Thoracic aorta (tissue), 2 donors: ENCODE results near the gene MICAL2. TPM values are rescaled to one million over a fixed set of nuclear protein-coding genes. Genes with fewer than 3 reads are reported as not detected.

ENCODE experiments used
- ATAC-seq: fragments of 150-250 bp; one replicate; pipeline ENCODE4 v1.8.0; 2017; ENCODE audit warnings: low read depth; ENCODE audit not compliant: insufficient number of reproducible peaks, low FRiP score
- DNase-seq: peaks from one replicate; pipeline ENCODE4 v3.0.0-alpha.2; 2020; ENCODE audit warnings: low spot score
- H3K27ac ChIP-seq, 2 donors: fragments of 200-600 bp; sonication (generic); 1 replicate in 1 of 2; 2 replicates in 1 of 2; pipeline ENCODE4 v1.5.1; 2016; ENCODE audit warnings: mild to moderate bottlenecking in 2 of 2, moderate library complexity in 2 of 2
- H3K27me3 ChIP-seq: fragments of 200-600 bp; sonication (generic); replicated peaks from 2 replicates; pipeline ENCODE4 v1.6.0; 2016; ENCODE audit warnings: mild to moderate bottlenecking; ENCODE audit not compliant: insufficient read depth
- H3K36me3 ChIP-seq: fragments of 200-600 bp; sonication (generic); one replicate; pipeline ENCODE4 v1.5.1; 2016
- H3K4me1 ChIP-seq, 2 donors: fragments of 200-600 bp; sonication (generic); 1 replicate in 1 of 2; 2 replicates in 1 of 2; pipeline versions ENCODE4 v1.5.1 to v1.6.0; 2016; ENCODE audit warnings: low read depth in 2 of 2, mild to moderate bottlenecking in 1 of 2; ENCODE audit not compliant: control insufficient read depth in 1 of 2
- H3K4me3 ChIP-seq: fragments of 200-600 bp; sonication (generic); 2 replicates; pipeline ENCODE4 v1.5.1; 2016; ENCODE audit warnings: mild to moderate bottlenecking
- H3K9me3 ChIP-seq: fragments of 200-600 bp; sonication (generic); 2 replicates; pipeline ENCODE4 v1.5.1; 2016
- total RNA-seq, 2 donors: library from RNA; depleted of rRNA; stranded (reverse); fragments of >200 nt; gene quantifications; one replicate each; pipeline versions ENCODE4 v1.1.0 to v1.2.3, GENCODE V29; 2016
- TF ChIP-seq, protein P1 (sequence below): fragments of 200-600 bp; sonication (generic); IDR thresholded peaks from one replicate; pipeline ENCODE4 v1.5.1; 2019; ENCODE audit warnings: antibody characterized with exemption

The MICAL2 gene
- total RNA-seq, 2 donors from 2014 or later: 791 to 989 TPM

DNA sequence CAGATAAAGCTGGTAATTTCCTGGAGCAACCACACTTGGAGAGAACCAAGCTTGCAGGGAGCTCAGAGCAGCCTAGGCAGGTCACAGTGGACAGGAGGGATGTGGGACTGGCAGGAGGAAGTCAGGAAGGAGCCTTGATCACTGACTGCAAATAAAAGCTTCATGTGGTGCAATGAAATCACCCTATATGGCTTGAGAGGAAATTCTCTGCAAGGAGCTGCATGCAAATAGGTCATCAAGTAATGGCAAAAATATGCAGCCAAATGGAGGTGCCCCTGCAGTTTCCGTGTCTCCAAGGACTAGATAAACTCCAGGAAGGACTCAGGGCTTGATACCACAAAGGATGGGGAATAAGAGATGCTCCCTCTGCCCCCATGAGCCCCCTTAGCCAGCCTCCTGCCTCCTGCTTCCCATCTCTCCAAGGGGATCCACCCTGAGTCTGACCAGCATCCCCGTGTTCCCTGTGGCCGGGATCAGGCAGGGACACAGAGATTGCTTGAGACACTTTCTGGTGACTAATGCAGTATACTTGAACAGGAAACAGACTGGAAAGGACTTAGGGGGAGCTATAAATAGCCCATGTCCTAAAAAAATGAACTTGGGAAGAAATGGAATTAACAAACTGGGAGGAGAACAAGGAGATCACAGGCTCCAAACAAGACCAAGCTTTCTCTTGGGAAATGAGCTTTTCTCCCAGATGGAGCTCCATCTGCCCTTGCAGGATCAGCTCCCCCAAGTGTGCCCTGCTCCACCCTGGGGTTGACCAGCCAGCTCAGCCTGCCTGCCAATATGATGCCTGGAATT, 23.9 kb upstream of the MICAL2 start:
- Histone ChIP-seq H3K4me1 (peaks cover 40 to 78% of the 10 kb centered on the region in 2 donors), H3K4me3 (peak overlapping the region; percentile 77)

GRCh38 chr11:12087075-12088004, 23.1 kb upstream of the MICAL2 start:
- TF ChIP-seq, protein P1, sequence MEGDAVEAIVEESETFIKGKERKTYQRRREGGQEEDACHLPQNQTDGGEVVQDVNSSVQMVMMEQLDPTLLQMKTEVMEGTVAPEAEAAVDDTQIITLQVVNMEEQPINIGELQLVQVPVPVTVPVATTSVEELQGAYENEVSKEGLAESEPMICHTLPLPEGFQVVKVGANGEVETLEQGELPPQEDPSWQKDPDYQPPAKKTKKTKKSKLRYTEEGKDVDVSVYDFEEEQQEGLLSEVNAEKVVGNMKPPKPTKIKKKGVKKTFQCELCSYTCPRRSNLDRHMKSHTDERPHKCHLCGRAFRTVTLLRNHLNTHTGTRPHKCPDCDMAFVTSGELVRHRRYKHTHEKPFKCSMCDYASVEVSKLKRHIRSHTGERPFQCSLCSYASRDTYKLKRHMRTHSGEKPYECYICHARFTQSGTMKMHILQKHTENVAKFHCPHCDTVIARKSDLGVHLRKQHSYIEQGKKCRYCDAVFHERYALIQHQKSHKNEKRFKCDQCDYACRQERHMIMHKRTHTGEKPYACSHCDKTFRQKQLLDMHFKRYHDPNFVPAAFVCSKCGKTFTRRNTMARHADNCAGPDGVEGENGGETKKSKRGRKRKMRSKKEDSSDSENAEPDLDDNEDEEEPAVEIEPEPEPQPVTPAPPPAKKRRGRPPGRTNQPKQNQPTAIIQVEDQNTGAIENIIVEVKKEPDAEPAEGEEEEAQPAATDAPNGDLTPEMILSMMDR: peak; percentile 51
- peaks cover 47 to 86% of the 10 kb centered on the region in 2 donors for H3K4me1 ChIP-seq
- ATAC-seq: no peak
- H3K27me3 ChIP-seq: no peaks in the 10 kb centered on the region
- H3K36me3 ChIP-seq: no peaks in the 10 kb centered on the region
- DNase-seq: no peak
- H3K9me3 ChIP-seq: no peaks in the 10 kb centered on the region
- H3K4me3 ChIP-seq: peak overlapping the region; percentile 77
- peak overlapping the region; percentile 99 for H3K27ac ChIP-seq

More for the DNA sequence above, 23.9 kb upstream of the MICAL2 start:
- peak overlapping the region; percentile 99 for H3K27ac ChIP-seq
- H3K27me3 ChIP-seq: no peaks in the 10 kb centered on the region
- no peaks in the 10 kb centered on the region for H3K9me3 ChIP-seq
- no peaks in the 10 kb centered on the region for H3K36me3 ChIP-seq
- ATAC-seq: peak; percentile 88
- peak; percentile 65 for DNase-seq
- TF ChIP-seq, protein P1: no peak

- no peaks in the 10 kb centered on the region for H3K36me3 ChIP-seq
- peaks cover 52 to 93% of the 10 kb centered on the region in 2 donors for H3K4me1 ChIP-seq
- no peaks in the 10 kb centered on the region for H3K27me3 ChIP-seq
- peak overlapping the region; percentile 99 for H3K27ac ChIP-seq
- DNase-seq (peak; percentile 31), ATAC-seq (peak; percentile 46)
- H3K9me3 ChIP-seq: no peaks in the 10 kb centered on the region
- TF ChIP-seq, protein P1: peak; percentile 48
- H3K4me3 ChIP-seq: peak overlapping the region; percentile 77
Observed at GRCh38 chr11:12088047-12088481, 22.3 kb upstream of the MICAL2 start.

DNA sequence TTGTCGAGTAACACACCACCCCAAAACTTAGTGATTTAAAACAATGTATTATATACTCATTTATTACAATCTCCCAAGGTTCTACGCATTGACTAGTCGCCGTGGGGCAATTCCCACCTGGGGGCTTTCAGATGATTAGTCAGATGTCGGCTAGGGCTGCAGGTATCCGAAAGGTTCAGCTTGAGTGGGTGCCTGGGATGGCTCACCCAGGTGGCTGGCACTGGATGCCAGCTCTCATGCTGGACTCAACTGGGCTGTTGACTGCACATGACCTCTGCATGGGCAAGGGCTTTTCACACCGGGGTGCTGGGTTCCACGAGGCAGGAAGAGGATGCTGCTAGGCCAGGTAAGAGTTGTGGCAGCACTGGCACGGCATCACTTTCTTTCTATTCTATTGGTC, 21.9 kb upstream of the MICAL2 start:
- Histone ChIP-seq H3K4me1 (peaks cover 52 to 93% of the 10 kb centered on the region in 2 donors), H3K4me3 (peak overlapping the region; percentile 77), H3K36me3 (no peaks in the 10 kb centered on the region), H3K27ac (peak overlapping the region; percentile 99), H3K27me3 (no peaks in the 10 kb centered on the region), H3K9me3 (no peaks in the 10 kb centered on the region)
- TF ChIP-seq, protein P1: no peak
- no peak for ATAC-seq
- DNase-seq: no peak

DNA sequence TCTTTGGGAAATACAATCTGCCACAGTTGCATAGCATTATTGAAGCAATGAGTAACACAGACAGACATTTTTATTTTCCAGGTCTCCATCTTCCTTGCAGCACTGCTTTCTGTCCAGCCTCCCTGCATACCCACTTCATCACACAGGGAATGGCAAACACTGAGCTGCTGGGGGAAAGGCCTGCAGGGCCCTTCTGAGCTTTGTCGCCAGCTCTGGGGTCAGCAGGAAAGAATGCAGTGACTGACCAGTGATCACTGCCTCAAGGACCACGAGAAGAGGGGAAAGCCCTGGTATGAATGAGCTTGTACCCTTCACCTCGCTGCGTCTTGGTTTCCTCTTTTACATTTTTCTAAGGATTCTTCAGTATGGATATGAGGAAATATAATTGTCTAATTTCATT, 21.3 kb upstream of the MICAL2 start:
- TF ChIP-seq, protein P1: no peak
- H3K9me3 ChIP-seq: no peaks in the 10 kb centered on the region
- H3K36me3 ChIP-seq: no peaks in the 10 kb centered on the region
- DNase-seq: no peak
- H3K4me3 ChIP-seq: no peak overlapping the region
- no peak for ATAC-seq
- peaks cover 52 to 89% of the 10 kb centered on the region in 2 donors for H3K4me1 ChIP-seq
- peak overlapping the region; percentile 99 for H3K27ac ChIP-seq
- no peaks in the 10 kb centered on the region for H3K27me3 ChIP-seq
